ENCODE data around the gene FAM135A.

The FAM135A gene

DNA sequence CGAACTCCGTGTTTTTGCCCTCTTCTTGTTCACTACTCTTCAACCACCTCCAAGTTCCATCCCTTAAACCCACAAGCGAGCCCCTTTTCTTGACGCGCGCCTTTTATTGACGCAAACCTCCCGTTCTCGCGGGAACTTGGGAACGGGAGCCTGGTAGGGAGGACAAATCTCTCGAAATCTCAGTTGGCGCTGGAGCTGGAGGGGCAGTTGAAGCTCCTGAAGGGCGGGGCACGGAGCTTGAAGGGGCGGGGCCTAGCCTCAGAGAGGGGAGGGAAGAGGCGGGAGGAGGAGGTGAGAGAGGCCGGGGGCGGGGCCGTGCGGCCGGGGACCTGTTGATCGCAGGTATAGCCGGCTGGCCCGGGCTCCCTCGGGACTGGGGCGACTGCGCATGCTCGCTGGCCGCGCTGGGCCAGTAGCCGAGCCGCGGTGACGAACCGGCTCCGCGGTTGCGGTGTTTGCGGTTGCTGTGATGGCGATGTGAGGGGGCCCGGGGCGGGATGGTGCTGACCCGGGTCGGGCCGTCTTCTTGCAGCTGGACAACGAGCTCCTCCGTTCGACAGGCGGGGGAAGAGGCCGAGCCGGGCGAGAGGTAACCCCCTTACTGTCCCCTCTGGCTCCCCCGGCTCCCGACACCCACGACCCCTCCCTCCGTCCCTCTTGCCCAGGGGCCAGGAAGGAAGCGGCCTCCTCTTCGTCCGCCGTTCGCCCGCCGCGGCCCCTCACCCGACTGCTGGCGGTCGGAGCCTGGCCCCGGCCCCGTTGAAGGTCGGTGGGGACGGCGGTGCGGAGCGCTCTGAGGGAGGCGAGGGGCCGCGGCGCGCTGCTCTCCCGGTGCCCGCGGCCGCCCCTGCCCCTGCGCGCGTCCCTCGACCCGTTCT lies at the start of gene FAM135A (continued):
- peak; percentile 10; the same call in 1 of the 2 replicates for TF ChIP-seq ZFHX2 (tag by site-specific recombination; conservative IDR thresholded peaks at IDR 0.05)
- TF ChIP-seq, protein P1, sequence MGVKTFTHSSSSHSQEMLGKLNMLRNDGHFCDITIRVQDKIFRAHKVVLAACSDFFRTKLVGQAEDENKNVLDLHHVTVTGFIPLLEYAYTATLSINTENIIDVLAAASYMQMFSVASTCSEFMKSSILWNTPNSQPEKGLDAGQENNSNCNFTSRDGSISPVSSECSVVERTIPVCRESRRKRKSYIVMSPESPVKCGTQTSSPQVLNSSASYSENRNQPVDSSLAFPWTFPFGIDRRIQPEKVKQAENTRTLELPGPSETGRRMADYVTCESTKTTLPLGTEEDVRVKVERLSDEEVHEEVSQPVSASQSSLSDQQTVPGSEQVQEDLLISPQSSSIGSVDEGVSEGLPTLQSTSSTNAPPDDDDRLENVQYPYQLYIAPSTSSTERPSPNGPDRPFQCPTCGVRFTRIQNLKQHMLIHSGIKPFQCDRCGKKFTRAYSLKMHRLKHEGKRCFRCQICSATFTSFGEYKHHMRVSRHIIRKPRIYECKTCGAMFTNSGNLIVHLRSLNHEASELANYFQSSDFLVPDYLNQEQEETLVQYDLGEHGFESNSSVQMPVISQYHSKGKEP (tag by site-specific recombination; IDR thresholded peaks at IDR 0.05) = peak; percentile 37; the same call in 1 of the 2 replicates
- TF ChIP-seq, protein P2, sequence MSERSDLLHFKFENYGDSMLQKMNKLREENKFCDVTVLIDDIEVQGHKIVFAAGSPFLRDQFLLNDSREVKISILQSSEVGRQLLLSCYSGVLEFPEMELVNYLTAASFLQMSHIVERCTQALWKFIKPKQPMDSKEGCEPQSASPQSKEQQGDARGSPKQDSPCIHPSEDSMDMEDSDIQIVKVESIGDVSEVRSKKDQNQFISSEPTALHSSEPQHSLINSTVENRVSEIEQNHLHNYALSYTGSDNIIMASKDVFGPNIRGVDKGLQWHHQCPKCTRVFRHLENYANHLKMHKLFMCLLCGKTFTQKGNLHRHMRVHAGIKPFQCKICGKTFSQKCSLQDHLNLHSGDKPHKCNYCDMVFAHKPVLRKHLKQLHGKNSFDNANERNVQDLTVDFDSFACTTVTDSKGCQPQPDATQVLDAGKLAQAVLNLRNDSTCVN (tag by site-specific recombination; optimal IDR thresholded peaks at IDR 0.05) = peak; percentile 89
- TF ChIP-seq SCRT1 (tag by site-specific recombination; IDR thresholded peaks at IDR 0.05; ENCODE audit: borderline replicate concordance) = peak; percentile 99
- TF ChIP-seq, protein P3, sequence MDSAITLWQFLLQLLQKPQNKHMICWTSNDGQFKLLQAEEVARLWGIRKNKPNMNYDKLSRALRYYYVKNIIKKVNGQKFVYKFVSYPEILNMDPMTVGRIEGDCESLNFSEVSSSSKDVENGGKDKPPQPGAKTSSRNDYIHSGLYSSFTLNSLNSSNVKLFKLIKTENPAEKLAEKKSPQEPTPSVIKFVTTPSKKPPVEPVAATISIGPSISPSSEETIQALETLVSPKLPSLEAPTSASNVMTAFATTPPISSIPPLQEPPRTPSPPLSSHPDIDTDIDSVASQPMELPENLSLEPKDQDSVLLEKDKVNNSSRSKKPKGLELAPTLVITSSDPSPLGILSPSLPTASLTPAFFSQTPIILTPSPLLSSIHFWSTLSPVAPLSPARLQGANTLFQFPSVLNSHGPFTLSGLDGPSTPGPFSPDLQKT (IDR thresholded peaks at IDR 0.05; ENCODE audit: borderline replicate concordance, low read depth, low read length) = no peak
- TF ChIP-seq, protein P4, sequence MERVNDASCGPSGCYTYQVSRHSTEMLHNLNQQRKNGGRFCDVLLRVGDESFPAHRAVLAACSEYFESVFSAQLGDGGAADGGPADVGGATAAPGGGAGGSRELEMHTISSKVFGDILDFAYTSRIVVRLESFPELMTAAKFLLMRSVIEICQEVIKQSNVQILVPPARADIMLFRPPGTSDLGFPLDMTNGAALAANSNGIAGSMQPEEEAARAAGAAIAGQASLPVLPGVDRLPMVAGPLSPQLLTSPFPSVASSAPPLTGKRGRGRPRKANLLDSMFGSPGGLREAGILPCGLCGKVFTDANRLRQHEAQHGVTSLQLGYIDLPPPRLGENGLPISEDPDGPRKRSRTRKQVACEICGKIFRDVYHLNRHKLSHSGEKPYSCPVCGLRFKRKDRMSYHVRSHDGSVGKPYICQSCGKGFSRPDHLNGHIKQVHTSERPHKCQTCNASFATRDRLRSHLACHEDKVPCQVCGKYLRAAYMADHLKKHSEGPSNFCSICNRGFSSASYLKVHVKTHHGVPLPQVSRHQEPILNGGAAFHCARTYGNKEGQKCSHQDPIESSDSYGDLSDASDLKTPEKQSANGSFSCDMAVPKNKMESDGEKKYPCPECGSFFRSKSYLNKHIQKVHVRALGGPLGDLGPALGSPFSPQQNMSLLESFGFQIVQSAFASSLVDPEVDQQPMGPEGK (tag by site-specific recombination; IDR thresholded peaks at IDR 0.05) = peak; percentile 79
- peak; percentile 84 for TF ChIP-seq ZNF660 (tag by site-specific recombination; IDR thresholded peaks at IDR 0.05)
- TF ChIP-seq SCRT2 (tag by site-specific recombination; IDR thresholded peaks at IDR 0.05) = peak; percentile 100
- peak; percentile 73; the same call in 1 of the 2 replicates for TF ChIP-seq ZNF324 (tag by site-specific recombination; IDR thresholded peaks at IDR 0.05)
- TF ChIP-seq MZF1 (tag by site-specific recombination; IDR thresholded peaks at IDR 0.05; ENCODE audit: borderline replicate concordance) = peak; percentile 89
- TF ChIP-seq, protein P5, sequence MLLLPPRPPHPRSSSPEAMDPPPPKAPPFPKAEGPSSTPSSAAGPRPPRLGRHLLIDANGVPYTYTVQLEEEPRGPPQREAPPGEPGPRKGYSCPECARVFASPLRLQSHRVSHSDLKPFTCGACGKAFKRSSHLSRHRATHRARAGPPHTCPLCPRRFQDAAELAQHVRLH (tag by site-specific recombination; IDR thresholded peaks at IDR 0.05) = peak; percentile 76
- TF ChIP-seq ZNF10 (tag by site-specific recombination; IDR thresholded peaks at IDR 0.05) = peak; percentile 23
- TF ChIP-seq, protein P6, sequence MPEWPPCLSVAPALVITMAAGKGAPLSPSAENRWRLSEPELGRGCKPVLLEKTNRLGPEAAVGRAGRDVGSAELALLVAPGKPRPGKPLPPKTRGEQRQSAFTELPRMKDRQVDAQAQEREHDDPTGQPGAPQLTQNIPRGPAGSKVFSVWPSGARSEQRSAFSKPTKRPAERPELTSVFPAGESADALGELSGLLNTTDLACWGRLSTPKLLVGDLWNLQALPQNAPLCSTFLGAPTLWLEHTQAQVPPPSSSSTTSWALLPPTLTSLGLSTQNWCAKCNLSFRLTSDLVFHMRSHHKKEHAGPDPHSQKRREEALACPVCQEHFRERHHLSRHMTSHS (tag by site-specific recombination; IDR thresholded peaks at IDR 0.05) = no peak
- TF ChIP-seq ZNF558 (tag by site-specific recombination; IDR thresholded peaks at IDR 0.05) = peak; percentile 61; the same call in 1 of the 2 replicates
- TF ChIP-seq FEZF1 (tag by site-specific recombination; IDR thresholded peaks at IDR 0.05) = peak; percentile 45; the same call in 1 of the 2 replicates
- 0 out of 2 replicates have a peak, but pooled peaks have one; percentile 44 for TF ChIP-seq ZNF366 (tag by site-specific recombination; conservative IDR thresholded peaks at IDR 0.05)
- TF ChIP-seq ZNF169 (tag by site-specific recombination; IDR thresholded peaks at IDR 0.05) = no peak
- TF ChIP-seq ZNF157 (tag by site-specific recombination; IDR thresholded peaks at IDR 0.05) = no peak
- TF ChIP-seq KLF16 (tag by site-specific recombination; IDR thresholded peaks at IDR 0.05) = peak; percentile 79
- peak; percentile 93 for TF ChIP-seq SP3 (tag by site-specific recombination; IDR thresholded peaks at IDR 0.05)
- 0 out of 2 replicates have a peak, but pooled peaks have one; percentile 44 for TF ChIP-seq YY1 (tag by site-specific recombination; IDR thresholded peaks at IDR 0.05)
- TF ChIP-seq ZNF423 (tag by site-specific recombination; IDR thresholded peaks at IDR 0.05) = peak; percentile 40; the same call in 1 of the 2 replicates
- TF ChIP-seq ZNF202 (tag by site-specific recombination; IDR thresholded peaks at IDR 0.05; ENCODE audit: borderline replicate concordance) = peak; percentile 57; the same call in 1 of the 2 replicates
- TF ChIP-seq ZNF335 (tag by site-specific recombination; conservative IDR thresholded peaks at IDR 0.05) = peak; percentile 70
- TF ChIP-seq, protein P7, sequence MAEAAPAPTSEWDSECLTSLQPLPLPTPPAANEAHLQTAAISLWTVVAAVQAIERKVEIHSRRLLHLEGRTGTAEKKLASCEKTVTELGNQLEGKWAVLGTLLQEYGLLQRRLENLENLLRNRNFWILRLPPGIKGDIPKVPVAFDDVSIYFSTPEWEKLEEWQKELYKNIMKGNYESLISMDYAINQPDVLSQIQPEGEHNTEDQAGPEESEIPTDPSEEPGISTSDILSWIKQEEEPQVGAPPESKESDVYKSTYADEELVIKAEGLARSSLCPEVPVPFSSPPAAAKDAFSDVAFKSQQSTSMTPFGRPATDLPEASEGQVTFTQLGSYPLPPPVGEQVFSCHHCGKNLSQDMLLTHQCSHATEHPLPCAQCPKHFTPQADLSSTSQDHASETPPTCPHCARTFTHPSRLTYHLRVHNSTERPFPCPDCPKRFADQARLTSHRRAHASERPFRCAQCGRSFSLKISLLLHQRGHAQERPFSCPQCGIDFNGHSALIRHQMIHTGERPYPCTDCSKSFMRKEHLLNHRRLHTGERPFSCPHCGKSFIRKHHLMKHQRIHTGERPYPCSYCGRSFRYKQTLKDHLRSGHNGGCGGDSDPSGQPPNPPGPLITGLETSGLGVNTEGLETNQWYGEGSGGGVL (tag by site-specific recombination; IDR thresholded peaks at IDR 0.05) = 0 out of 2 replicates have a peak, but pooled peaks have one; percentile 23
- no peak for TF ChIP-seq ZNF670 (tag by site-specific recombination; IDR thresholded peaks at IDR 0.05; ENCODE audit: low read depth)
- peak; percentile 80 for TF ChIP-seq GLIS2 (tag by site-specific recombination; IDR thresholded peaks at IDR 0.05)
- no peak for TF ChIP-seq ZNF146 (tag by site-specific recombination; IDR thresholded peaks at IDR 0.05)

Measured in HEK293 (cell line).